GM20000 (cell line): ENCODE measurements around the gene RNF150.

Experiments used
- DNase-seq: peaks from one replicate; pipeline ENCODE4 v3.0.0; 2012; ENCODE audit warnings: low spot score
- TF ChIP-seq, protein P1 (sequence below): IDR thresholded peaks from 2 replicates; pipeline ENCODE4 v1.5.1; 2012; ENCODE audit warnings: mild to moderate bottlenecking, control low read depth; ENCODE audit errors: extremely low read depth, missing control alignments

RNF150 gene

DNA sequence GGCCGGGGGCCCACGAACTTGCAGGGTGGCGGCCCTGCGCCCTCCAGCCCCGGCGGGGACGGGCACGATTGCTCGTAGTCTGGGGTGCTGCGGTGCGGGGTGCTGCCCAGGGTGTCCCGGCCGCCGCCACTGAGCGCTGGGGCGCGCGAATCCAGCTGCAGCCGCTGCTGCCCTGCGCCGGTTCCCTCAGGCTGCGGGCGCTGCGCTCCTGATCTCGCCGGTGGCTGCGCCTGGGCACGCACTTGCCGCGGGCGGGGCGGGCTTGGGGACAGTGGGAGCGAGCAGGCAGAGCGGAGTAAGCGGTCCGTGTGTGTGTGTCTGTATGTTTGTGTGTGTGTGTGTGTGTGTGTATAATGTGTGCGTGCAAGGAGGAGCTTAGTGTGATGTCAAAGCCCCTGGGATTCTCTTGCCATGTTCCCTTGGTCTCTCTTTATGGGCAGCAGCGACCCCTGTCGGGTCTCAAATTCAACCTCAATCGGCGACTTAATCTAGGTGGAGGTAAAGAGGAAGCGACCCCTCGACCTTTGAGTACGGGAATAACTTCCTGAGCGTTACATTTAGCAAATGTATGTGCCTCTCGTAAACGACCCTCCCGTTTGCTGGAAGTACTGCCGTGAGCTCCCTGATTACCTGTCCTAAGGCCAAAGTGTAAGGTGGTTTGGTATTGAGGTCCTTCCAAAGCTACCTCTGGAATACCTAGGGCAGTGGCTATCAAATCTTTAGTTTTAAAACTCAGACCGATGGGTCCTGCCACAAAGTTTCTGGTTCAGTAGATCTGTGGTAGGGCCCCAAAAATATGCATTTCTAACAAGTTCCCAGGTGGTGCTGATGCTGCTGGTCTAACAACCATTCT is at the start of gene RNF150:
Gene RNF150, minus strand, starts transcription at position 324 of the 853 bp plus-strand sequence.
- TF ChIP-seq, protein P1, sequence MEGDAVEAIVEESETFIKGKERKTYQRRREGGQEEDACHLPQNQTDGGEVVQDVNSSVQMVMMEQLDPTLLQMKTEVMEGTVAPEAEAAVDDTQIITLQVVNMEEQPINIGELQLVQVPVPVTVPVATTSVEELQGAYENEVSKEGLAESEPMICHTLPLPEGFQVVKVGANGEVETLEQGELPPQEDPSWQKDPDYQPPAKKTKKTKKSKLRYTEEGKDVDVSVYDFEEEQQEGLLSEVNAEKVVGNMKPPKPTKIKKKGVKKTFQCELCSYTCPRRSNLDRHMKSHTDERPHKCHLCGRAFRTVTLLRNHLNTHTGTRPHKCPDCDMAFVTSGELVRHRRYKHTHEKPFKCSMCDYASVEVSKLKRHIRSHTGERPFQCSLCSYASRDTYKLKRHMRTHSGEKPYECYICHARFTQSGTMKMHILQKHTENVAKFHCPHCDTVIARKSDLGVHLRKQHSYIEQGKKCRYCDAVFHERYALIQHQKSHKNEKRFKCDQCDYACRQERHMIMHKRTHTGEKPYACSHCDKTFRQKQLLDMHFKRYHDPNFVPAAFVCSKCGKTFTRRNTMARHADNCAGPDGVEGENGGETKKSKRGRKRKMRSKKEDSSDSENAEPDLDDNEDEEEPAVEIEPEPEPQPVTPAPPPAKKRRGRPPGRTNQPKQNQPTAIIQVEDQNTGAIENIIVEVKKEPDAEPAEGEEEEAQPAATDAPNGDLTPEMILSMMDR, result peak; percentile 31
- DNase-seq, result peak; percentile 83

DNA sequence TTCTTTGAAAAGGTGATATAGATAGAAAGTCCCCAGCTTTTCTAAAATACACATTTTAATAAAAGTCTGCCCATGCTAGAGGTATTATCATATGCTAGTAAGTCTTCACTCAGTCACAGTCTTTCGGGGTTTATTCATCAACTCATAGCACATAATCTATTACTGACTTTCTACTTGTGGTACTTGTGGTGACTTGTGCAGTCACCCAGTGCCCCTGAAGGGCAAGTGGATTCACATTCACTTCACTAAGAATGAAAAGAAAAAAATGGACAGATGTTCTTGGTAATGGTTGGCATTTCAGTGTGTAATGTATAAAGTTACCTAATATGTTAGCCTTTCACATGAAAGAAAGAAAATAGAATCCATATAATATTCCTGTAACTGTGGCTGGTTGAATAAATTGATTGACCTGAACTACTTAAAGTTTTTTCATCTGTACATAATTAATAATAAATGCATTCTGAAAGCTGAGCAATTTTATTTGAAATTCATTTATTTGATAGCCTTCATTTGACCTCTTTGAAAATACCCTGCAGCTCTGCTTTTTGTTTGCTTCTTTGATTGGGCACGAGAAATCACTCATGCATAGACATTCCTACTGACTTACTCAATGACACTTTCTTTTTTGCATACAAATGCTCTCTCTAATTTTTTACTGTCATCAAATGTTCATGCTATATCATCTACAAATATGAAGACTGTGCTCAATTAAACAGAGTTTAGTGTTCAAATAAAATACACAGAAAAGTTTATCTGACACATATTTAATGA is 47.9 kb upstream of the RNF150 start:
- DNase-seq, result no peak
- TF ChIP-seq, protein P1, result no peak

DNA sequence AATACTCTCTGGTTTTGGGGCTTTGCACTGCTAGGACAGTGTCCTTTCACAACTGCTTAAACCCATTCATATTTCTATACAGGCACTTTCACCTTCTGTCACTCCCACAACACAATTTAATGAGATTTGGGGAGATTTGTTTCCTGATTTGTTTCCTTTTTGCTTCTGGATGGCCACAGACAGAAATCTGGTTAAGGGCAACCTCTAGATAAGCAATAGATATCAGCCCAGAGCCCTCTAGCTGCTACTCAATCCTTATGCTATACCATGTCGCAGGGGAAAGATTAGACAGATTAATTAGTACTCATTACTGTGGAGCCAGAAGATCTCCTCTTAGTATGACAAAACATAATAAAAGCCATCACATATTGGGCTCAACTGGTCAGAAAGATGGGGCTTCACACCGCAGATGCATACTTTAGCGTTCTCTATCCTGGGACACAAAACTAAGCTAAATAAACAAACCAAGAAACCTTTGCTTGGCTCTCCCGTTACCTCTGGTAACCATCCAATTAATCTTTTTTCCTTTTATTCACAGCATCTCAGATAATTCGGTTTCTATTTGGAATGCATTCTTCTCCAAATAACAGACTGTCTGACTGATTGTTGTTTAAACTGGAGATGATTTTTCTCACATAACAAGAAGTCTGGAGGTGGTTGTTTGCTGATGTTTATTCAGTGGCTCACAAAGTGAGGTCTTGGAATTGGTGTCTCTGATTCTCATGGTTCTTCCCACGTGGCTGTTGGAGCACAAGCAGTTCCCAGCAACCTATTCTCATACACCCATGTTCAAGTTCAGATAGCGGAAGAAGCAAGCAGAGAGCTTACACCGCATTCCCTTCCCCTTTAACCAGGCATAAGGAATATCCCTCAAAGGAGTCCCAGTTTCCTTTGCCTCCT is 46.5 kb upstream of the RNF150 start:
- DNase-seq, result no peak
- TF ChIP-seq, protein P1, result no peak

- TF ChIP-seq, protein P1, result no peak
- no peak for DNase-seq
Measured at GRCh38 chr4:141177171-141177570, 43.9 kb upstream of the RNF150 start.

DNA sequence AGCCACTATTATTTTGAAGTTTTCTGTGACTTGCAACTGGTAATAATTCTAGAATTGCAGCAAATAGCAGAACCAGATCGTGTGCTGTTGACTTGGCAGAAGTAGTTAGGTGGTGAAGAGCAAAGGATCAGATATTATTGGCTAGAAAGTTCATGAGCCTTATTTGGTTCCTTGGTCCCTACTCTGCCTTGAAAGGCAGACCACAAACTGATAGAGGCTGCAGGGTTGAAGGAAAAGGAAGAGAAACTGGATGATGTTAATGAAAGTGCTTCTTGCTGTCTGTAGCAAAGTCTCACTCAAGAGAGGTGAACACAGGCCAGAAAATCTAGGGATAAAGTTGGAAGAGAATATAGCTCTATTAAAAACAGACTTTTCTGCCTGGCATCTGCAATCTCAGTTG is 41.2 kb upstream of the RNF150 start:
- TF ChIP-seq, protein P1, result no peak
- DNase-seq, result no peak

GRCh38 chr4:141170671-141171070 is 37.4 kb upstream of the RNF150 start:
- TF ChIP-seq, protein P1, result no peak
- DNase-seq, result no peak
